K562 (cell line): ENCODE results near the gene FLAD1. TPM values are rescaled to one million over a fixed set of nuclear protein-coding genes. Genes with fewer than 3 reads are reported as not detected.

Source experiments
- AFF1 ChIP-seq, 2 experiments: fragments of 450-650 bp; IDR thresholded peaks; 2 replicates each; pipeline ENCODE4 v1.6.1; 2018; ENCODE audit warnings: mild to moderate bottlenecking in 2 of 2, low read depth in 1 of 2; ENCODE audit not compliant: partially characterized antibody in 2 of 2
- ATF4 ChIP-seq: fragments of 450-650 bp; formaldehyde crosslinking; IDR thresholded peaks from 2 replicates; pipeline ENCODE4 v1.4.0; 2022; ENCODE audit warnings: mild to moderate bottlenecking, moderate library complexity
- L3MBTL2 ChIP-seq: fragments of 450-650 bp; IDR thresholded peaks from 2 replicates; pipeline ENCODE4 v1.6.1; 2016; ENCODE audit warnings: mild to moderate bottlenecking, moderate library complexity
- MLX ChIP-seq, 2 experiments: fragments of 450-650 bp in 1 of 2; sonication (generic) in 1 of 2; formaldehyde crosslinking; conservative IDR thresholded peaks; 2 replicates each; pipeline versions ENCODE4 v1.4.0 to v1.8.1; 2020 to 2022; ENCODE audit warnings: mild to moderate bottlenecking in 1 of 2, missing genetic modification reagents in 1 of 2
- NELFE ChIP-seq: IDR thresholded peaks from 2 replicates; pipeline ENCODE4 v1.6.1; 2011; ENCODE audit warnings: mild to moderate bottlenecking; ENCODE audit not compliant: insufficient read depth, insufficient read length
- NEUROD1 ChIP-seq: fragments of 150-350 bp; IDR thresholded peaks from 2 replicates; pipeline ENCODE4 v1.6.1; 2014; ENCODE audit warnings: borderline replicate concordance, low read length, low read depth; ENCODE audit not compliant: partially characterized antibody
- NRF1 ChIP-seq, 2 experiments: fragments of 450-650 bp; IDR thresholded peaks in 1 of 2; conservative IDR thresholded peaks in 1 of 2; 2 replicates each; pipeline ENCODE4 v1.6.1; 2014; ENCODE audit warnings: mild to moderate bottlenecking in 2 of 2
- NUFIP1 ChIP-seq: fragments of 450-650 bp; IDR thresholded peaks from 2 replicates; pipeline ENCODE4 v1.6.1; 2018; ENCODE audit not compliant: partially characterized antibody
- UBTF ChIP-seq, 2 experiments: IDR thresholded peaks; 2 replicates each; pipeline ENCODE4 v1.6.1; 2012; ENCODE audit warnings: improper control_type of control experiment in 2 of 2, low read depth in 2 of 2, low read length in 2 of 2, borderline replicate concordance in 1 of 2
- ZMIZ1 ChIP-seq, 2 experiments: fragments of 150-350 bp in 1 of 2; IDR thresholded peaks; 2 replicates each; pipeline ENCODE4 v1.6.1; 2012 to 2016; ENCODE audit warnings: low read depth in 2 of 2, low read length in 2 of 2, mild to moderate bottlenecking in 1 of 2, moderate library complexity in 1 of 2
- ZNF133 ChIP-seq: fragments of 250-450 bp; sonication (Bioruptor Pico); IDR thresholded peaks from 2 replicates; pipeline ENCODE4 v1.4.0; 2020; ENCODE audit warnings: mild to moderate bottlenecking
- ZNF239 ChIP-seq: fragments of 250-450 bp; sonication (Bioruptor Pico); IDR thresholded peaks from 2 replicates; pipeline ENCODE4 v1.4.0; 2020; ENCODE audit warnings: mild to moderate bottlenecking
- ZNF695 ChIP-seq: fragments of 450-650 bp; formaldehyde crosslinking; IDR thresholded peaks from 2 replicates; pipeline ENCODE4 v1.4.0; 2020; ENCODE audit warnings: mild to moderate bottlenecking, moderate library complexity
- ZNF75A ChIP-seq: fragments of 450-650 bp; formaldehyde crosslinking; IDR thresholded peaks from 2 replicates; pipeline ENCODE4 v1.4.0; 2020; ENCODE audit warnings: mild to moderate bottlenecking
- polyA plus RNA-seq, 8 experiments: library from polyadenylated mRNA; depleted of rRNA in 4 of 8; stranded (reverse) in 5 of 8; unstranded in 3 of 8; fragments of >200 nt; fragmentation: Nextera tagmentation in 2 of 8; fragmentation: Illumina TruSeq in 1 of 8; extraction: Ambion mirVana in 2 of 8; extraction: Trizol in 1 of 8; gene quantifications; 2 replicates each; pipeline versions ENCODE4 v1.2.1 to v1.2.3, GENCODE V29; 2011 to 2014; ENCODE audit warnings: inconsistent platforms in 1 of 8, missing spikeins in 1 of 8
- total RNA-seq, 7 experiments: library from RNA; depleted of rRNA in 6 of 7; stranded (reverse); fragments of >200 nt in 6 of 7; fragmentation: Illumina TruSeq in 2 of 7; extraction: Trizol in 2 of 7; gene quantifications; 2 replicates each; pipeline versions ENCODE4 v1.2.1 to v1.2.3, GENCODE V29; 2011 to 2021; ENCODE audit warnings: low replicate concordance in 1 of 7

Gene FLAD1
- total and polyA plus RNA-seq, 9 of the 15 experiments (the other 6 are each of a cell fraction or from before 2014, with no cell fraction given) = 24.9 to 85.8 (median 67.0) TPM

GRCh38 chr1:155003766-155004351 is 20.7 kb downstream of the FLAD1 start (continued):
- TF ChIP-seq NUFIP1 (no peak), MLX (CRISPR knock-in tag; conservative IDR thresholded peaks at IDR 0.05) (no peak), NEUROD1 (peak; percentile 39), ATF4 (CRISPR knock-in tag) (no peak), NELFE (no peak), L3MBTL2 (no peak), ZNF75A (CRISPR knock-in tag) (no peak), UBTF (IDR thresholded peaks at IDR 0.05; ENCODE audit: borderline replicate concordance in 1 of 2, low read depth in 2 of 2, low read length in 2 of 2) (no peak), ZNF133 (CRISPR knock-in tag) (no peak), NRF1 (conservative IDR thresholded peaks at IDR 0.05 in 1 of 2, IDR thresholded peaks at IDR 0.05 in 1 of 2) (no peak; a peak in 1 of 4 replicates), AFF1 (IDR thresholded peaks at IDR 0.05; ENCODE audit: low read depth in 1 of 2, partially characterized antibody in 2 of 2) (no peak), ZNF239 (CRISPR knock-in tag) (no peak), ZMIZ1 (IDR thresholded peaks at IDR 0.05; ENCODE audit: low read depth in 2 of 2, low read length in 2 of 2) (no peak), ZNF695 (CRISPR knock-in tag) (no peak)
